Fibroblast of skin of left quadriceps (primary cell): ENCODE measurements around the gene BCR.
A peak's percentile ranks its signal among the peaks of the same experiment; 100 is the strongest.

Source experiments
- DNase-seq, 2 experiments: peaks; one replicate each; pipeline ENCODE4 v3.0.0-alpha.2; 2013; ENCODE audit warnings: low read depth in 2 of 2

BCR gene

DNA sequence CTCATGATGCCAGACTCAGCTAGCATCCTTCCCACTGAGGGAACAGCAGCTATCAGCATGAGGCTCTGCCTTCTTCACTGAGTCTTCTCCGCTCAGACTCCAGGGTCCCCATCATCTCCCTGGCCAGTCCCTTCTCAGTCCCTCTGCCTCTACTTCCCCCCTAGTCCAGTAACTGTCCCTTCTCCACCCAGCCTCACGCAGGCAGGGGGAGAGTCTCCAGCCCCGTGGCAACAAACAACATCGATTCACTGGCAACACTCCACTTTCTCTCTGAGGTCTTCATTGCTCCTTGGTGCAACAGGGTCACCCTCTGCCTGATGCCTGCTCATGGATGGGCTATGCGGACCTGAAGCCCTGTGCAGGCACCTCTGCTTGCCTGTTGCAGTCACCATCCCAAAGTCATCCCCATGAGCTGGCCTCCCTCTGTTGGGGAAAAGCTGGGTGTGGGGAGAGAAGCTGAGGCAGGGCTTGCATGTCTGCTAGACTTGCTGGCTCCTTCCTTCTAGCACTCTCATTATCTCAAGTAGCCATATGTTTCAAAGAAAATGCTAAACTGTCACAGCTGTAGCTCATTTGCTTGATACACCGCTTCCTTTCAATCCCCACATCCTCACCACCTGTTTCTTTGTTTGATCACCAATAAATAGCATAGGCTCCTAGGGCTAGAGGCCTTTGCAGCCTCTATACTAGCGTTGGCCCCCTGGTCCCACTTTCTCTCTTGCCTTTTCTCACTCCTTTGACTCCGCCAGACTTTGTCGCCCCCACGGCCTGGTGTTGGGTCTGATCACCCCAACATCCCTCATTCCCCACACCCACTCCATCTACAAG is 4.3 kb upstream of the BCR start:
- DNase-seq = no peak

GRCh38 chr22:23176645-23177027 is 3.7 kb upstream of the BCR start:
- DNase-seq = no peak

DNA sequence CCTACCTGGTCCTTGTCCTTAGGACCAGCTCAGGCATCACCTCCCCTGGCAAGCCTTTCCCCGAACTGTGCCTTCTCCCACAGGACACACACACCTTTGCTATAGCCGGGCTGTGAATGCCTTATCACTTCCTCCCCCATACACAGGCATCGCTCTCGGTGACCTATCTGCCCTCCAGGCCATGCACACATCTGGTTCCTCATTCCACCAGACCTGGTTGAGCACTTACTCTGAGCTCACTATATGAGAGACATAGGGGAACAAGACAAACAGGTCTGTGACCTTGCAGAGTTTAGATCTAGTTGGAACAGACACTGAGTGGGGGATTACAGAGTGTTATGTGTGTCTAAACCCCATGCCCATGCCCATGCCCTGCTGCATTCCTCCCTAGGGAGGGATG is 3.1 kb upstream of the BCR start:
- no peak for DNase-seq

DNA sequence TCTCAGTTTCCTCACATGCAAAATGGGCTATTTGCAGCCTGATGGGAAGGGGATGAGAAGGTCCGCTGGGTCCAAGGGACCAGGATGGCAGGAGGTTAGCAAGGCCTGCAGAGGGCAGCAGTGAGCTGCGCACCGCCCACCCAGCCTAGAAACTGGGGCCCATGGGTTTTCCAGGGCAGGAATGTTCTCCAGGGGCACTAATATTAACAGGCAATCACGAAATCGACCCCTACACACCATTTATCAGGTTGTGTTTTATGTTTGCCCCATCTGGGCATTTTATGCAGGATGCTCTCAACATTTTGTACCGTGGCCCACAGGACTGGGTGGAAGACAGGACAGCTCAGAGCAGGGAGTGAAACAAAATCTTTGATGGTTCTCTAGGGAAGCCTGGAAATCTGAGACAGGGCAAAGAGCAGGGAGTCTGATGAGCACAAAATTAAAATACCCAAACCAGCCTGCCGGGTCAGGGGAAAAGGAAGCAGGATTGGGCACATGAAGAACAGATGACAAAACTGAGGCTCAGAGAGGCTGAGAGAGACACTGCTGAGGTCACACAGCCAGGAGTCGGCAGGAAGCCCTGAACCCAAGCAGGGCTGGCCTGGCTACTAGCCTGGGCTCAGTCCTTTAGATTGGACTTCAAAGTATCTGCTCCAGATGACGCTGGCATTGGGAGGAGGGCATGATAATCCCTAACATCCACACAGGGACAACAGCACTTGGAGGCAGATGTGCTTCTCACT is 1.6 kb upstream of the BCR start:
- peak; percentile 18 to 22 for DNase-seq

- no peak for DNase-seq
Measured at GRCh38 chr22:23179381-23180299, 669 bp upstream of the BCR start.

DNA sequence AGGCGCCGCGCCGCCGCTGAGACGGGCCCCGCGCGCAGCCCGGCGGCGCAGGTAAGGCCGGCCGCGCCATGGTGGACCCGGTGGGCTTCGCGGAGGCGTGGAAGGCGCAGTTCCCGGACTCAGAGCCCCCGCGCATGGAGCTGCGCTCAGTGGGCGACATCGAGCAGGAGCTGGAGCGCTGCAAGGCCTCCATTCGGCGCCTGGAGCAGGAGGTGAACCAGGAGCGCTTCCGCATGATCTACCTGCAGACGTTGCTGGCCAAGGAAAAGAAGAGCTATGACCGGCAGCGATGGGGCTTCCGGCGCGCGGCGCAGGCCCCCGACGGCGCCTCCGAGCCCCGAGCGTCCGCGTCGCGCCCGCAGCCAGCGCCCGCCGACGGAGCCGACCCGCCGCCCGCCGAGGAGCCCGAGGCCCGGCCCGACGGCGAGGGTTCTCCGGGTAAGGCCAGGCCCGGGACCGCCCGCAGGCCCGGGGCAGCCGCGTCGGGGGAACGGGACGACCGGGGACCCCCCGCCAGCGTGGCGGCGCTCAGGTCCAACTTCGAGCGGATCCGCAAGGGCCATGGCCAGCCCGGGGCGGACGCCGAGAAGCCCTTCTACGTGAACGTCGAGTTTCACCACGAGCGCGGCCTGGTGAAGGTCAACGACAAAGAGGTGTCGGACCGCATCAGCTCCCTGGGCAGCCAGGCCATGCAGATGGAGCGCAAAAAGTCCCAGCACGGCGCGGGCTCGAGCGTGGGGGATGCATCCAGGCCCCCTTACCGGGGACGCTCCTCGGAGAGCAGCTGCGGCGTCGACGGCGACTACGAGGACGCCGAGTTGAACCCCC is 798 bp downstream of the BCR start:
- DNase-seq = no peak

DNA sequence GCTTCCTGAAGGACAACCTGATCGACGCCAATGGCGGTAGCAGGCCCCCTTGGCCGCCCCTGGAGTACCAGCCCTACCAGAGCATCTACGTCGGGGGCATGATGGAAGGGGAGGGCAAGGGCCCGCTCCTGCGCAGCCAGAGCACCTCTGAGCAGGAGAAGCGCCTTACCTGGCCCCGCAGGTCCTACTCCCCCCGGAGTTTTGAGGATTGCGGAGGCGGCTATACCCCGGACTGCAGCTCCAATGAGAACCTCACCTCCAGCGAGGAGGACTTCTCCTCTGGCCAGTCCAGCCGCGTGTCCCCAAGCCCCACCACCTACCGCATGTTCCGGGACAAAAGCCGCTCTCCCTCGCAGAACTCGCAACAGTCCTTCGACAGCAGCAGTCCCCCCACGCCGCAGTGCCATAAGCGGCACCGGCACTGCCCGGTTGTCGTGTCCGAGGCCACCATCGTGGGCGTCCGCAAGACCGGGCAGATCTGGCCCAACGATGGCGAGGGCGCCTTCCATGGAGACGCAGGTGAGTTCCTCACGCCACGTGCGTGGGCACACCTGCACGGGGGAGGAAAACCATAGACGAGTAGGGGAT is 1.5 kb downstream of the BCR start:
- no peak for DNase-seq

- no peak for DNase-seq
Measured at GRCh38 chr22:23182309-23183060, 2.2 kb downstream of the BCR start.

DNA sequence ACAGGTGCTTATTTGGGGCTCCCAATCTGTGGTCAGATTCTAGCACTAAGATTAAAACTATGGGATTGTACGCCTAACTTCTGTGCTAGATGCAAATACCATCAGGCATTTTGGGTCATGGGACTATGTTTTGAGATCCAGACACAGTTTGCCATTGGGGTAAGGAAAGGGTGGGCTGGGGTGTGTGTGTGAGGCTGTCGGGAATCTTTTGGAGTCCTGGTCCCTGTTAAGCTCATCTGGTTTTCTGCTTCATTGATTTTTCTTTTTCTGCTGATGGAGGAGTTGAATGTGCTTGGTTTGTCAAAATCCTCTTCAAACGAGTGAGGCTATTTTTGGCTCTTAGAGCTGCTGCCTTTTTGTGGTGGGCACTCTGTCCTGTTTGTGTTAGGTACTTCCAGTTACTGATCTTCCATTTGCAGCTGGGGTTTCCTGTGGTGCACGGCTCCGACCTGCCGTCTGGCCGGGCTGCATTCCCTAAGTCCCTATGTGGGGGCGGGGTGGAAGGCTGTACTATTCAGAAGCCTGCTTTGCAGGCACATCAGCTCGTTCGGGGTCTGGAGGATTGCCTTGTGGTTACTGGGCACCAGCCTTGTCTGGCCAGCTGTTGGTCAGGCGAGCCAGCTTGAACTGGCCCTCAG is 2.9 kb downstream of the BCR start:
- no peak for DNase-seq

DNA sequence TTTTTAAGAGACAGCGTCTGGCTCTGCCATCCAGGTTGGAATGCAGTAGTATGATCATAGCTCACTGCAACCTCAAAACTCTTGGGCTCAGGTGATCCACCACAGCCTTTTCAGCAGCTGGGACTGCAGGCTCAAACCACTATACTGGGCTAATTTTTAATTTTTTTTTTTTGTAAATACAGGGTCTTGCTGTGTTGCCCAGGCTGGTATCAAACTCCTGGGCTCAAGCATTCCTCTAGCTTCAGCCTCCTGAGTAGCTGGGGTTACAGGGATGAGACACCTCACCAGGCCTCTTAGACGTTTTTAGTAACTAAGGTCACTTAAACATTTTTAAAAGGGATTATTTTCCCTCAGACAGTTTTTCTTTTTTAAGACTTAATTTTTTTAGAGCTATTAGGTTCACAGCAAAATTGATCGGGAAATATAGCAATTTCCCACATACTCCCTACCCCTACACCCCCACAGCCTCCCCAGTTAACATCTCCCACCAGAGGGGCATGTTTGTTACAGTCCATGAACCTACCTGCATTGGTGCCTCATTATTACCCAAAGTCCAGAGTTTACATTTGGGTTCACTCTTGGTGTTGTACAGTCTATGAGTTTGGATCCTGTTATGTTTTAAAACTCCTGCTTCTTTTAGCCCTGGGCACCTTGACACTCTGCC is 3.9 kb downstream of the BCR start:
- DNase-seq = no peak

- DNase-seq = no peak
Measured at GRCh38 chr22:23184764-23185113, 4.4 kb downstream of the BCR start.

- no peak for DNase-seq
Measured at GRCh38 chr22:23187211-23187610, 6.9 kb downstream of the BCR start.

DNA sequence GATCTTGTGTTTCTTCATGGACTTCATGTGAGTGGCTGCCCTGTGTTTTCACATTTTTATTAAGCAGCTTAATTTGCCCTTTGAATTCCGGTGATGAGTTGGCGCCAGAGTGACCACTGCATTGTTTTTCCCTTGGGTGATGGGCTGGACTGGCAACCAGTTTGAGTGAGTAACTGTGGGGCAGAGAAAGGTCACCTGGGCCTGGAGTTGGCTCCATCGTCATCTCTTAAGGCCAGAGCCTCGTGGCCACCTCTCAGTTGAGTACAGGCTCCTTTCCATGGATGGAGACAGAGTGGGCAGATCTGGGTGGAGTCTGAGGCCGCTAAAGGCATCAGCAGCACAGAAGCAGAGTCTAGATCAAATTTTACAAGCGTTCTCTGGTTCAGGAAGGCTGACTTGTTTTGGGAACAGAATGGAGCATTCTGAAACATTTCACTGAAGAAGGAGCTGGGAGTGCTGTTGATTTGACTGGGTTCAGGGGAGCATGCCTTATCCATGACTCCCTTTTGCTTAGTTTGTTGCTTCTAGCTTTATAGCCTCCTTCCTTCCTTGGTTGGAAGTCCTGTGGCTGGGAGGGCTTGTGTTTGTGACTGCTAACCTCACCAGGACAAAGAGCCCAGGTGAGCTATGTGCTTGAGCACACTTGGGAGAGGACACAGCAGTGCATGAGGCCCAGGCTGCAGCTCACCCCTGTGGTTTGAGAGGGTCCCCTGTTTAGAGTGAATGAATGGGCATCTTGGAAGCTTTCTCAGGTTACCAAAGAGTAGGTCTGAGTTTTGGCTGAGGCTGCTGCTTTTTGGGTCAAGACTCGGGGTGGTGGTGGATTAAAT is 7.8 kb downstream of the BCR start:
- DNase-seq = no peak

DNA sequence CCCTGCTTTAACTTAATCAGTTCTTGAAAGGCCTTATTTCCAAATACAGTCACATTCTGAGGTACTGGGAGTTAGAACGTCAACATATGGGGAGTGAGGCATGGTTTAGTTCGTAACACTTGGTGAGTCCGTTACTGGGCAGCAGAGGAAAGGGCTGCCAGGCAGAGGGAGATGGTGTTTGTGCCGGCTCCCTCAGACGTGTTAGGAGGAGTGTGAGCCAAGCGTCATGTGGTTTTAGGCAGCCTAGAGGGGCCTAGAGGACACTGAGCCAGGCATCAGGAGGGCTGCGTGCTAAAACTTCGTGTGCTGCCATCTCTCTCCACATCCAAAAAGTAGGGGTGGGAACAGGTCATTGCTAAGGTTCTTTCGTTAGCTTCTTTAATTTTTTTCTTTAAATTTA is 10.2 kb downstream of the BCR start:
- DNase-seq = no peak

DNA sequence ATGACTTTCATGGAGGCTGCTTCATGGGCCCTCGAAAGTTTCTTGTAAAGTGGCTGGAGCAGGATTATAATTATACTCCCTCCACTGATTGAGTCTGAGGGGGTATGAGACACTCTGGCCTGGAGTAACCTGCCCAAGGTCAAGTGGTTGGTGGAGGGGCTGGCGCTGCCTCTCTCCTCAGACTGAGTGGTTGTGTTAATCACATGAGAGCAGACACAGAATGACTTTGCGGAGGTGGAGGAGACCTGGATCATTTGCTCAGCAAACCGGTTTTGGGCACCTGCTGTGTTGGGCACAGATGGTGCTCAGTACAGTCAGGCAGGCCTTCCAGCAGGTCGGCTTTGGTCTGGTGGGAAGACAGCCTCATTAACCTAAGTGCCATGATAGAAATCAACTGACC is 11.8 kb downstream of the BCR start:
- no peak for DNase-seq

GRCh38 chr22:23192558-23192957 is 12.2 kb downstream of the BCR start:
- DNase-seq = no peak

GRCh38 chr22:23193196-23193827 is 13.0 kb downstream of the BCR start:
- DNase-seq = no peak

- no peak for DNase-seq
Measured at GRCh38 chr22:23193882-23194281, 13.6 kb downstream of the BCR start.
